Tibial nerve (tissue), 4 donors: ENCODE data around the gene DROSHA.

ENCODE experiments used
- EP300 ChIP-seq, 2 donors: sonication (generic); formaldehyde crosslinking; IDR thresholded peaks; one replicate each; pipeline ENCODE4 v1.6.1; 2017; ENCODE audit warnings: antibody characterized with exemption in 2 of 2, mild to moderate bottlenecking in 1 of 2
- TF ChIP-seq, protein P1 (sequence below), 5 experiments: fragments of 200-600 bp in 3 of 5; fragments of 450-650 bp in 2 of 5; sonication (generic) in 3 of 5; IDR thresholded peaks; one replicate each; pipeline ENCODE4 v1.5.1; 2016 to 2019; ENCODE audit warnings: antibody characterized with exemption in 5 of 5, mild to moderate bottlenecking in 3 of 5, moderate library complexity in 2 of 5

DNA sequence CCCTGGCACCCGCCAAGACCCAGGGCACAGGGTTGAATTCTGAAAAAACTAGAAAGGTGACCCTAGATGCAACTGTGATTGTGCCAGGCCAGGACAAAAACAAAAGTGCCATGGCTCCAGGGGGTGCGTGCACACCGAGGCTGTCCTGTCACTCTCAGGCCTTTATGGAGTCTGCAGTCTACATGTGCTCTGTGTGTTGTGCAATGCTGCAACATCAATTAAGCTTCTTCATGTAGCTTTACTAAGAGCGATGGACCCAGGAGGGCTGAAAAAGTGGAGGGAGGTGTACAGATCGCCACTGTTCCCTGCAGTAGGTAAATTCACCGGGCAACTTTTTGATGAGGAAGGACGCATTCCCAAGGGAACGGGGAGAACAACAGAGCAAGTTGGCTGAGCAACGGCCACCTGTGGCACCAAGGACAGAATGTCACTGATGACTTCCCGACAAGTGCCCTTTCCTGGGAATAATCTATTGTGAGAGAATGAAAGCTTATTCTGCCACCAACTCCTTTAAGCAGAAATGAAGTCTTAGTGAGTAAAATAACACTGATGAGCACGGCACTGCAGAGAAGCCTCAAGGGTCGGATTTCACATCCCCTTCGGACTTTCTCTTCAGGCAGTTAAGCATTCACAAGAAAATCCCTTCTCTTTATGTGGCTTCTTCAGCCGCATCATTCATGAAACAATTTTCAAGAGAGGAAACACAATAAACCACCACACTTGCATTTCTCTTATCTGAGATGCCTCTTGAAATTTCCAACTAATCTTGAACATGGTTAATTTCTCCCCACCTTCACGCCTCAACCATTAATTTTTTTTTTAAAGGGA lies 149.6 kb downstream of the DROSHA start:
- TF ChIP-seq, protein P1, sequence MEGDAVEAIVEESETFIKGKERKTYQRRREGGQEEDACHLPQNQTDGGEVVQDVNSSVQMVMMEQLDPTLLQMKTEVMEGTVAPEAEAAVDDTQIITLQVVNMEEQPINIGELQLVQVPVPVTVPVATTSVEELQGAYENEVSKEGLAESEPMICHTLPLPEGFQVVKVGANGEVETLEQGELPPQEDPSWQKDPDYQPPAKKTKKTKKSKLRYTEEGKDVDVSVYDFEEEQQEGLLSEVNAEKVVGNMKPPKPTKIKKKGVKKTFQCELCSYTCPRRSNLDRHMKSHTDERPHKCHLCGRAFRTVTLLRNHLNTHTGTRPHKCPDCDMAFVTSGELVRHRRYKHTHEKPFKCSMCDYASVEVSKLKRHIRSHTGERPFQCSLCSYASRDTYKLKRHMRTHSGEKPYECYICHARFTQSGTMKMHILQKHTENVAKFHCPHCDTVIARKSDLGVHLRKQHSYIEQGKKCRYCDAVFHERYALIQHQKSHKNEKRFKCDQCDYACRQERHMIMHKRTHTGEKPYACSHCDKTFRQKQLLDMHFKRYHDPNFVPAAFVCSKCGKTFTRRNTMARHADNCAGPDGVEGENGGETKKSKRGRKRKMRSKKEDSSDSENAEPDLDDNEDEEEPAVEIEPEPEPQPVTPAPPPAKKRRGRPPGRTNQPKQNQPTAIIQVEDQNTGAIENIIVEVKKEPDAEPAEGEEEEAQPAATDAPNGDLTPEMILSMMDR (IDR thresholded peaks at IDR 0.05) = no peak
- TF ChIP-seq EP300 (IDR thresholded peaks at IDR 0.05) = no peak
